GM23338 (cell line): Measurements from ENCODE around the gene CCDC3.

Experiments used
- CREB1 ChIP-seq: fragments of 250-450 bp; sonication (Bioruptor Pico); IDR thresholded peaks from 2 replicates; pipeline ENCODE4 v1.5.0; 2020; ENCODE audit warnings: low read depth, mild to moderate bottlenecking, moderate library complexity
- CTCF ChIP-seq, 2 experiments: fragments of 200-600 bp in 1 of 2; sonication (generic) in 1 of 2; conservative IDR thresholded peaks; 2 replicates each; pipeline versions ENCODE4 v1.5.1 to v1.6.1; 2016 to 2017; ENCODE audit warnings: antibody characterized with exemption in 2 of 2, low read depth in 2 of 2, mild to moderate bottlenecking in 2 of 2, moderate library complexity in 1 of 2
- ETS1 ChIP-seq: IDR thresholded peaks from 2 replicates; pipeline ENCODE4 v1.6.1; 2016; ENCODE audit warnings: antibody characterized with exemption
- EZH2 ChIP-seq: fragments of 200-600 bp; sonication (generic); IDR thresholded peaks from one replicate; pipeline ENCODE4 v1.8.0; 2017; ENCODE audit warnings: antibody characterized with exemption, mild to moderate bottlenecking, low read depth; ENCODE audit not compliant: unreplicated experiment
- EZH2phosphoT487 ChIP-seq: fragments of 200-600 bp; sonication (generic); IDR thresholded peaks from one replicate; pipeline ENCODE4 v1.8.1; 2018; ENCODE audit warnings: antibody characterized with exemption; ENCODE audit not compliant: unreplicated experiment
- JUNB ChIP-seq: IDR thresholded peaks from one replicate; pipeline ENCODE4 v1.6.1; 2016; ENCODE audit warnings: antibody characterized with exemption; ENCODE audit not compliant: unreplicated experiment
- NANOG ChIP-seq: IDR thresholded peaks from 2 replicates; pipeline ENCODE4 v1.6.1; 2016; ENCODE audit warnings: antibody characterized with exemption, borderline replicate concordance
- POLR2AphosphoS5 ChIP-seq: IDR thresholded peaks from 2 replicates; pipeline ENCODE4 v1.6.1; 2016; ENCODE audit warnings: antibody characterized with exemption, low read depth
- REST ChIP-seq: IDR thresholded peaks from one replicate; pipeline ENCODE4 v1.6.1; 2018; ENCODE audit warnings: antibody characterized with exemption; ENCODE audit not compliant: unreplicated experiment
- STAT1 ChIP-seq: IDR thresholded peaks from one replicate; pipeline ENCODE4 v1.6.1; 2016; ENCODE audit warnings: antibody characterized with exemption; ENCODE audit not compliant: unreplicated experiment
- ZNF114 ChIP-seq: fragments of 250-450 bp; sonication (Bioruptor Pico); IDR thresholded peaks from 2 replicates; pipeline ENCODE4 v1.5.0; 2020; ENCODE audit warnings: mild to moderate bottlenecking, moderate library complexity
- ZNF331 ChIP-seq: fragments of 250-450 bp; sonication (Bioruptor Pico); IDR thresholded peaks from 2 replicates; pipeline ENCODE4 v1.5.0; 2020; ENCODE audit warnings: low read depth, mild to moderate bottlenecking, moderate library complexity
- ZNF462 ChIP-seq: fragments of 250-450 bp; sonication (Bioruptor Pico); IDR thresholded peaks from 2 replicates; pipeline ENCODE4 v1.5.0; 2020; ENCODE audit warnings: mild to moderate bottlenecking, moderate library complexity

GRCh38 chr10:12875100-12875499 lies 126.4 kb downstream of the CCDC3 start:
- TF ChIP-seq REST (no peak), POLR2AphosphoS5 (no peak), CTCF (conservative IDR thresholded peaks at IDR 0.05; ENCODE audit: low read depth in 2 of 2) (no peak), EZH2phosphoT487 (no peak), EZH2 (no peak), NANOG (no peak), ZNF114 (CRISPR knock-in tag) (no peak), ETS1 (no peak), CREB1 (no peak), JUNB (no peak), STAT1 (no peak), ZNF462 (no peak), ZNF331 (CRISPR knock-in tag) (no peak)
